Psoas muscle (tissue), 8 donors: Measurements from ENCODE around the gene TCERG1L. TPM values are rescaled to one million over a fixed set of nuclear protein-coding genes. Genes with fewer than 3 reads are reported as not detected.

Experiments used
- ATAC-seq, 4 donors: fragments of 200-7000 bp; cut with Tn5 transposase; one replicate each; pipeline ENCODE4 v1.9.1; 2020; ENCODE audit warnings: moderate library complexity in 3 of 4, mild to moderate bottlenecking in 2 of 4
- DNase-seq, 2 donors: peaks; one replicate each; pipeline ENCODE4 v3.0.0-alpha.2; 2020
- H3K27ac ChIP-seq: fragments of 200-600 bp; one replicate; pipeline ENCODE4 v1.8.0; 2022
- H3K27me3 ChIP-seq, 3 donors: fragments of 200-600 bp in 1 of 3; one replicate each; pipeline versions ENCODE4 v1.6.1 to v1.8.0; 2013 to 2022; ENCODE audit warnings: low read length in 2 of 3, mild to moderate bottlenecking in 2 of 3, moderate library complexity in 1 of 3; ENCODE audit not compliant: insufficient read depth in 3 of 3
- H3K36me3 ChIP-seq, 2 donors: fragments of 200-600 bp in 1 of 2; one replicate each; pipeline versions ENCODE4 v1.6.1 to v1.8.0; 2013 to 2022; ENCODE audit warnings: low read depth in 1 of 2, mild to moderate bottlenecking in 1 of 2, moderate library complexity in 1 of 2; ENCODE audit not compliant: insufficient read depth in 1 of 2
- H3K4me1 ChIP-seq: fragments of 200-600 bp; one replicate; pipeline ENCODE4 v1.8.0; 2022
- H3K4me3 ChIP-seq: fragments of 200-600 bp; one replicate; pipeline ENCODE4 v1.8.0; 2022; ENCODE audit warnings: mild to moderate bottlenecking
- H3K9me3 ChIP-seq: fragments of 200-600 bp; one replicate; pipeline ENCODE4 v1.8.0; 2022
- WGBS, 3 donors: extraction: QIAGEN DNeasy Blood & Tissue Kit; methylation state at CpG; one replicate each; pipeline versions ENCODE4 v1.1.6 to v1.1.7; 2013; 5-methylcytosine and 5-hydroxymethylcytosine counted together
- intact Hi-C, 2 donors: fragments of 100-400 bp; cut with DNase I; formaldehyde crosslinking; loops; one replicate each; pipeline versions ENCODE4 v1.11.0 to v1.14.2; 2022
- polyA plus RNA-seq, 3 donors: library from polyadenylated mRNA; stranded (reverse); fragments of 200-250 nt; gene quantifications; one replicate each; pipeline ENCODE4 v1.2.3, GENCODE V29; 2013
- total RNA-seq, 4 donors: library from RNA; stranded (reverse); fragmentation: NEBNext Ultra II Directional in 2 of 4; extraction: Animal tissue kit (Norgen Biotek cat#: 25700) in 2 of 4; gene quantifications; one replicate each; pipeline versions ENCODE4 v1.2.1 to v1.2.4, GENCODE V29; 2021 to 2023
- TF ChIP-seq, protein P1 (sequence below): fragments of 200-600 bp; IDR thresholded peaks from one replicate; pipeline ENCODE4 v1.8.0; 2022; ENCODE audit warnings: antibody characterized with exemption
- donor health status: healthy with polysubstance abuse.
- donor health status: DM: no; HTN: no; CAD: no; lungs with moderate emphysema.
- donor health status: Bipolar disorder and iron deficiency.
- donor health status: healthy.
- donor health status: DM: yes; HTN: yes; CAD: no.
- donor health status: DM: no; HTN: no; CAD: no.
- donor health status: DM: no; HTN: no; CAD: no.
- donor health status: DM: yes; HTN: yes; CAD: no.

Gene TCERG1L
- total and polyA plus RNA-seq, 7 donors, result 0.01 TPM; not detected in 6

DNA sequence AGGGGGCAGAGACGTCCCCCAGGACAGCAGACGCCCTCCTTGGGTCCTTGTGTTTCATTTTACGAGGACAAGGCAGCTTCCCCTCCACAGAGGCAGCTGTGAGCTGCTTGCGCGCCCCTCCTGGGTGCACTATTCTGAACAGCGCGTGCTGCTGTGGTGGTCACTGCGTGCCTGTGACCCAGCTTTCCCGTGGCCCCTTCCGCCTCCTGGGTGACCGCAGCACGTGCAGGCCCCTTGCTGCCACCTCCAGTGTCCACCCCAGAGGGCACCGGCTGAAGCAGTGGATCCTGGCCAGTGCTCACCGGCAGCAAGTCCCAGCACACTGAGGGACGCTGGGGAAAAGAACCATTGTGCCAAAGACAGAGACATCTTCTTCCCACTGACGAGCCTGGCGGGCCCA, 81.4 kb downstream of the TCERG1L start:
- H3K4me3 ChIP-seq, result no peak overlapping the region
- 84 to 91% (median 86%) methylated on average over 17 of the region's 17 CpGs for WGBS, 3 donors
- ATAC-seq, result no peak

DNA sequence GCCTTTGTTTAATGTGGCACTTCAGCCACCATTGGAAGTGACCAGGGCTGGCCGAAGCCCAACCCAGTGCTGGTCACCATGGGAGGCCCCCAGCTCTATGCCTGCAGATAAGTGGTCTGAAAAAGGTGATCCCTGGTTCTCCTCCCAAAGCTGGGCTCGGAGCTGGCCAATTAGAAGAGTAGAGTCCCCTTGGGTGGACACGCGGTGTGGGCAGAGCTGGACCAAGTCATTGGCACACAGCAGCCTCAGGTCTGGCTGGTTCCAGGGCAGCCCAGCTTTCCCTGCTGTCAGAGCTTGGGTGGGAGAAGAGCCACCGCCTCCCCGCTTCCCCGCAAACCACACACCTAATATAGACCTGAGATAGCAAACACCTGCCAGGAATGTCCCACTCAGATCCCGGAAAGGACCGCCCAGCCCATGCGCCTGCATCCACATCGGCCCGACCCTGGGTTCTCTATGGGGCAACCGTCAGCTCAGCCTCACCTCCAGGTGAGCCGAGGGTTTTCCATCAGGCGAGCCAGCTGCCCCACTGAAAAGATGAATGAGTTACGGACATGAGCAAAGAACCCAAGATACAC, 84.3 kb downstream of the TCERG1L start:
- WGBS, 3 donors, result 94 to 98% (median 95%) methylated on average over 16 of the region's 16 CpGs
- H3K4me1 ChIP-seq, result no peaks in the 10 kb centered on the region
- intact Hi-C loops, result no loop called here
- H3K27me3 ChIP-seq, result peaks cover 0 to 4% (median 3%) of the 10 kb centered on the region in 3 donors
- TF ChIP-seq, protein P1, sequence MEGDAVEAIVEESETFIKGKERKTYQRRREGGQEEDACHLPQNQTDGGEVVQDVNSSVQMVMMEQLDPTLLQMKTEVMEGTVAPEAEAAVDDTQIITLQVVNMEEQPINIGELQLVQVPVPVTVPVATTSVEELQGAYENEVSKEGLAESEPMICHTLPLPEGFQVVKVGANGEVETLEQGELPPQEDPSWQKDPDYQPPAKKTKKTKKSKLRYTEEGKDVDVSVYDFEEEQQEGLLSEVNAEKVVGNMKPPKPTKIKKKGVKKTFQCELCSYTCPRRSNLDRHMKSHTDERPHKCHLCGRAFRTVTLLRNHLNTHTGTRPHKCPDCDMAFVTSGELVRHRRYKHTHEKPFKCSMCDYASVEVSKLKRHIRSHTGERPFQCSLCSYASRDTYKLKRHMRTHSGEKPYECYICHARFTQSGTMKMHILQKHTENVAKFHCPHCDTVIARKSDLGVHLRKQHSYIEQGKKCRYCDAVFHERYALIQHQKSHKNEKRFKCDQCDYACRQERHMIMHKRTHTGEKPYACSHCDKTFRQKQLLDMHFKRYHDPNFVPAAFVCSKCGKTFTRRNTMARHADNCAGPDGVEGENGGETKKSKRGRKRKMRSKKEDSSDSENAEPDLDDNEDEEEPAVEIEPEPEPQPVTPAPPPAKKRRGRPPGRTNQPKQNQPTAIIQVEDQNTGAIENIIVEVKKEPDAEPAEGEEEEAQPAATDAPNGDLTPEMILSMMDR, result no peak
- ATAC-seq (no peak), DNase-seq (no peak)
- no peak overlapping the region for H3K27ac ChIP-seq
- no peaks in the 10 kb centered on the region for H3K36me3 ChIP-seq
- H3K4me3 ChIP-seq, result no peak overlapping the region
- no peaks in the 10 kb centered on the region for H3K9me3 ChIP-seq

More for the DNA sequence above, 81.4 kb downstream of the TCERG1L start:
- Histone ChIP-seq H3K36me3 (no peaks in the 10 kb centered on the region), H3K9me3 (no peaks in the 10 kb centered on the region), H3K4me1 (no peaks in the 10 kb centered on the region), H3K27me3 (peaks cover 0 to 10% (median 3%) of the 10 kb centered on the region in 3 donors), H3K27ac (no peak overlapping the region)
- DNase-seq, result peak in 1 of 2 donors; percentile 19
- TF ChIP-seq, protein P1, result no peak
- intact Hi-C loops, result no loop called here

DNA sequence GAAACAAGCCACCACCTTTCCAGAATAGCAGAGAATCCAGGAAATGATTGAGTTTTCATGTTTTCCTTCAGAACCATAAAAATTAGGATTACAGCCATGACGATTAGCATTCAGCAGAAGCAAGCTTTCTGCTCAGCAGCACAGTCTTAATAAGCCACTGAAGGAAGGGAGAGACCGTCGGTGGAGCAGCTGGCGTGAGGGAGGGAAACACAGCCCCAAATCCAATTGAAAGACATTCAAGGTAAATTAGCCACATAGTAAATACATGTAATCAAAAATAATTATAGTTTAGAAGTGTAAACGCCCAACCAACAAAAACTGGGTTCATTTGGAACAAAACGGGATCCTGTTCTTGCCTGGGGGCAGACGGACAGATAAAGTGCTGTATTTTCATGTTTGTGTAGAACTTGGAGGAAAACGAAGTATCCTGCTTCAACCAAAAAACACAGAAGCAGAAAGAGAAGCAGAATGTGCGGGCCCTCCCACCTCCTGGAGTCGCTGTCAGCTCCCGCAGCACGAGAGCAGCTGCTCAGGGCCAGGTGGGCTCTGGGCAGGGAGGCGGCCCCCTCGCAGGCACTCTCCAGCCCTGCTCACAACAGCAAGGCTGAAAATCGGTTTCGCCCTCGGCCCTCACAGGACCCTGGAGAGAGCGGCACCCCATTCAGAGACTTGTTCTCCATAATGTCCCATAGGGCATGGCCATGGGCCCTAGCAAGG, 84.9 kb downstream of the TCERG1L start:
- no peak for ATAC-seq
- intact Hi-C loops, result no loop called here
- Histone ChIP-seq H3K27me3 (peaks cover 0 to 3% (median 0%) of the 10 kb centered on the region in 3 donors), H3K9me3 (no peaks in the 10 kb centered on the region), H3K36me3 (no peaks in the 10 kb centered on the region), H3K4me1 (no peaks in the 10 kb centered on the region), H3K4me3 (no peak overlapping the region), H3K27ac (no peak overlapping the region)
- TF ChIP-seq, protein P1, result no peak
- 56 to 68% (median 60%) methylated on average over 18 of the region's 18 CpGs for WGBS, 3 donors
- no peak for DNase-seq

DNA sequence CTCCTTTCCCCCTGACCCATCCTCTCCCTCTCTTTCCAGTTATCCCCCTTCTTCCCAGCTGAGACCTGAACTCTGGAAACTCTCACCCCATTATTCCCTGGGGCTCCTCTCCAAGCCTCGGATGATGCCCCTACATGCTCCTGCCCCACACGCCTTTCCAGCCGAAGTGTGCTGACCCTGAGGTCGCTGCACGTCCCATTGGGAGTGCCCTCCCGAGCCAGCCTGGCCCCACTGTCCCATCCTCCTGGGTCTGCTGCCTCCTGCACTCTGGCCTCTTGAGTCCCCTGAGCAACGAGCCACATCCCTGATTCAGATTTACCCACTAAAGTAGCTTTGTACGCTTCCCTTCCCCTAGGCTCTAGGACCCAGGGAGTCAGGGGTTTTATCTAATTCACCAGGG, 87.4 kb downstream of the TCERG1L start:
- H3K36me3 ChIP-seq, result no peaks in the 10 kb centered on the region
- 78 to 79% (median 79%) methylated on average over 8 of the region's 8 CpGs for WGBS, 3 donors

More for the DNA sequence above, 87.4 kb downstream of the TCERG1L start:
- Histone ChIP-seq H3K4me1 (no peaks in the 10 kb centered on the region), H3K27ac (no peak overlapping the region), H3K9me3 (no peaks in the 10 kb centered on the region), H3K4me3 (no peak overlapping the region), H3K27me3 (peaks cover 0 to 7% (median 2%) of the 10 kb centered on the region in 3 donors)
- DNase-seq, result peak in 1 of 2 donors; percentile 17
- TF ChIP-seq, protein P1, result no peak
- no peak for ATAC-seq
- intact Hi-C loops, result no loop called here
